C4-2B (cell line): ENCODE data around the gene ARID3C.
"Not testable (repeated sequence)": the region's sequence is repeated elsewhere in the genome, so short reads cannot be mapped to it uniquely, and the experiment has no call there.

Experiments
- H3K27ac ChIP-seq: fragments of 450-650 bp; 2 replicates; pipeline ENCODE4 v1.5.1; 2017
- CTCF ChIP-seq: fragments of 450-650 bp; conservative IDR thresholded peaks from 2 replicates; pipeline ENCODE4 v1.5.1; 2017; ENCODE audit warnings: mild to moderate bottlenecking
- ZFX ChIP-seq: fragments of 450-650 bp; IDR thresholded peaks from 2 replicates; pipeline ENCODE4 v1.6.1; 2017

The ARID3C gene

GRCh38 chr9:34644766-34645314 lies 16.0 kb upstream of the ARID3C start:
- TF ChIP-seq CTCF (no peak), ZFX (no peak)

GRCh38 chr9:34642679-34643078 lies 13.8 kb upstream of the ARID3C start:
- TF ChIP-seq CTCF (no peak), ZFX (no peak)
- no peak overlapping the region for H3K27ac ChIP-seq

More at GRCh38 chr9:34644766-34645314, 16.0 kb upstream of the ARID3C start:
- no peak overlapping the region for H3K27ac ChIP-seq

- H3K27ac ChIP-seq: not testable (repeated sequence)
Measured at GRCh38 chr9:34639322-34639721, 10.5 kb upstream of the ARID3C start.

- TF ChIP-seq CTCF (no peak), ZFX (no peak)
Measured at GRCh38 chr9:34638138-34638445, 9.2 kb upstream of the ARID3C start.

GRCh38 chr9:34637356-34638137 lies 8.7 kb upstream of the ARID3C start, which contains the start of gene SIGMAR1:
SIGMAR1 (minus strand) TSS chr9:34637787; CDS start chr9:34637697, 90 bp downstream.
- H3K27ac ChIP-seq: peak within 1 kb of the TSS; percentile 95
- TF ChIP-seq CTCF: no peak; the same call in 1 of the 2 replicates
- peak; percentile 94 for TF ChIP-seq ZFX

More at GRCh38 chr9:34638138-34638445, 9.2 kb upstream of the ARID3C start:
- peak overlapping the region; percentile 95 for H3K27ac ChIP-seq

- TF ChIP-seq ZFX (no peak), CTCF (no peak)
- peak overlapping the region; percentile 95 for H3K27ac ChIP-seq
Measured at GRCh38 chr9:34636791-34637355, 8.0 kb upstream of the ARID3C start.

- no peak overlapping the region for H3K27ac ChIP-seq
- TF ChIP-seq ZFX: no peak
- no peak for TF ChIP-seq CTCF
Measured at GRCh38 chr9:34635556-34635955, 6.7 kb upstream of the ARID3C start.
